Measurements from ENCODE around the gene SDCCAG8. TPM values are rescaled to one million over a fixed set of nuclear protein-coding genes. Genes with fewer than 3 reads are reported as not detected.
A peak's percentile ranks its signal among the peaks of the same experiment; 100 is the strongest.

The SDCCAG8 gene
- total and polyA plus RNA-seq, 2 donors = 35.6 to 44.2 TPM

GRCh38 chr1:243229526-243229925, 26.3 kb upstream of the SDCCAG8 start:
- Histone ChIP-seq H3K27me3 (ENCODE audit: control insufficient read depth in 2 of 2, insufficient read depth in 1 of 2, low read length in 1 of 2) (no peaks in the 10 kb centered on the region), H3K36me3 (ENCODE audit: control insufficient read depth in 2 of 2, insufficient read depth in 2 of 2, low read length in 1 of 2) (peaks cover 0 to 8% of the 10 kb centered on the region in 2 donors), H3K4me1 (ENCODE audit: control insufficient read depth in 2 of 2, insufficient read depth in 2 of 2, low read length in 2 of 2) (no peaks in the 10 kb centered on the region), H3K4me3 (ENCODE audit: low read length in 2 of 2) (no peak overlapping the region), H3K9me3 (ENCODE audit: control insufficient read depth in 2 of 2, insufficient read depth in 1 of 2, low read length in 1 of 2) (peaks cover 7 to 11% of the 10 kb centered on the region in 2 donors), H3K27ac (ENCODE audit: low read depth in 1 of 2, low read length in 1 of 2) (no peak overlapping the region)
- no peak for DNase-seq (ENCODE audit: low read depth in 6 of 9, low spot score in 9 of 9)
- 71% methylated on average over 1 of the region's 1 CpG for WGBS

GRCh38 chr1:243230914-243231313, 24.9 kb upstream of the SDCCAG8 start:
- Histone ChIP-seq H3K4me1 (ENCODE audit: control insufficient read depth in 2 of 2, insufficient read depth in 2 of 2, low read length in 2 of 2) (no peaks in the 10 kb centered on the region), H3K9me3 (ENCODE audit: control insufficient read depth in 2 of 2, insufficient read depth in 1 of 2, low read length in 1 of 2) (peaks cover 7 to 11% of the 10 kb centered on the region in 2 donors), H3K27me3 (ENCODE audit: control insufficient read depth in 2 of 2, insufficient read depth in 1 of 2, low read length in 1 of 2) (no peaks in the 10 kb centered on the region), H3K4me3 (ENCODE audit: low read length in 2 of 2) (no peak overlapping the region), H3K27ac (ENCODE audit: low read depth in 1 of 2, low read length in 1 of 2) (no peak overlapping the region), H3K36me3 (ENCODE audit: control insufficient read depth in 2 of 2, insufficient read depth in 2 of 2, low read length in 1 of 2) (peaks cover 0 to 4% of the 10 kb centered on the region in 2 donors)
- peak in 1 of 9 donors; percentile 32 for DNase-seq (ENCODE audit: low read depth in 6 of 9, low spot score in 9 of 9)

GRCh38 chr1:243233908-243234307, 21.9 kb upstream of the SDCCAG8 start:
- H3K27ac ChIP-seq (ENCODE audit: low read depth in 1 of 2, low read length in 1 of 2) = no peak overlapping the region
- DNase-seq (ENCODE audit: low read depth in 6 of 9, low spot score in 9 of 9) = no peak
- WGBS = 99% methylated on average over 2 of the region's 2 CpGs

GRCh38 chr1:243234978-243235647, 20.7 kb upstream of the SDCCAG8 start:
- H3K27ac ChIP-seq (ENCODE audit: low read depth in 1 of 2, low read length in 1 of 2) = no peak overlapping the region
- no peak for DNase-seq (ENCODE audit: low read depth in 6 of 9, low spot score in 9 of 9)
- no peak overlapping the region for H3K4me3 ChIP-seq (ENCODE audit: low read length in 2 of 2)
- 96% methylated on average over 4 of the region's 4 CpGs for WGBS
- peaks cover 3 to 5% of the 10 kb centered on the region in 2 donors for H3K9me3 ChIP-seq (ENCODE audit: control insufficient read depth in 2 of 2, insufficient read depth in 1 of 2, low read length in 1 of 2)
- no peaks in the 10 kb centered on the region for H3K27me3 ChIP-seq (ENCODE audit: control insufficient read depth in 2 of 2, insufficient read depth in 1 of 2, low read length in 1 of 2)
- peaks cover 5 to 8% of the 10 kb centered on the region in 2 donors for H3K36me3 ChIP-seq (ENCODE audit: control insufficient read depth in 2 of 2, insufficient read depth in 2 of 2, low read length in 1 of 2)
- H3K4me1 ChIP-seq (ENCODE audit: control insufficient read depth in 2 of 2, insufficient read depth in 2 of 2, low read length in 2 of 2) = peaks cover 0 to 2% of the 10 kb centered on the region in 2 donors

More at GRCh38 chr1:243233908-243234307, 21.9 kb upstream of the SDCCAG8 start:
- Histone ChIP-seq H3K36me3 (ENCODE audit: control insufficient read depth in 2 of 2, insufficient read depth in 2 of 2, low read length in 1 of 2) (peaks cover 5 to 8% of the 10 kb centered on the region in 2 donors), H3K4me3 (ENCODE audit: low read length in 2 of 2) (no peak overlapping the region), H3K27me3 (ENCODE audit: control insufficient read depth in 2 of 2, insufficient read depth in 1 of 2, low read length in 1 of 2) (no peaks in the 10 kb centered on the region), H3K4me1 (ENCODE audit: control insufficient read depth in 2 of 2, insufficient read depth in 2 of 2, low read length in 2 of 2) (peaks cover 0 to 2% of the 10 kb centered on the region in 2 donors), H3K9me3 (ENCODE audit: control insufficient read depth in 2 of 2, insufficient read depth in 1 of 2, low read length in 1 of 2) (peaks cover 7 to 11% of the 10 kb centered on the region in 2 donors)

GRCh38 chr1:243236604-243237252, 19.1 kb upstream of the SDCCAG8 start:
- Histone ChIP-seq H3K4me1 (ENCODE audit: control insufficient read depth in 2 of 2, insufficient read depth in 2 of 2, low read length in 2 of 2) (peaks cover 0 to 2% of the 10 kb centered on the region in 2 donors), H3K9me3 (ENCODE audit: control insufficient read depth in 2 of 2, insufficient read depth in 1 of 2, low read length in 1 of 2) (peaks cover 3 to 4% of the 10 kb centered on the region in 2 donors), H3K27ac (ENCODE audit: low read depth in 1 of 2, low read length in 1 of 2) (no peak overlapping the region), H3K36me3 (ENCODE audit: control insufficient read depth in 2 of 2, insufficient read depth in 2 of 2, low read length in 1 of 2) (peaks cover 5 to 10% of the 10 kb centered on the region in 2 donors), H3K27me3 (ENCODE audit: control insufficient read depth in 2 of 2, insufficient read depth in 1 of 2, low read length in 1 of 2) (no peaks in the 10 kb centered on the region), H3K4me3 (ENCODE audit: low read length in 2 of 2) (no peak overlapping the region)
- WGBS = 90% methylated on average over 4 of the region's 4 CpGs
- DNase-seq (ENCODE audit: low read depth in 6 of 9, low spot score in 9 of 9) = no peak

- Histone ChIP-seq H3K36me3 (ENCODE audit: control insufficient read depth in 2 of 2, insufficient read depth in 2 of 2, low read length in 1 of 2) (peaks cover 0 to 3% of the 10 kb centered on the region in 2 donors), H3K4me3 (ENCODE audit: low read length in 2 of 2) (no peak overlapping the region), H3K4me1 (ENCODE audit: control insufficient read depth in 2 of 2, insufficient read depth in 2 of 2, low read length in 2 of 2) (no peaks in the 10 kb centered on the region), H3K9me3 (ENCODE audit: control insufficient read depth in 2 of 2, insufficient read depth in 1 of 2, low read length in 1 of 2) (peaks cover 0 to 12% of the 10 kb centered on the region in 2 donors), H3K27ac (ENCODE audit: low read depth in 1 of 2, low read length in 1 of 2) (no peak overlapping the region), H3K27me3 (ENCODE audit: control insufficient read depth in 2 of 2, insufficient read depth in 1 of 2, low read length in 1 of 2) (no peaks in the 10 kb centered on the region)
- no peak for DNase-seq (ENCODE audit: low read depth in 6 of 9, low spot score in 9 of 9)
- WGBS = 96% methylated on average over 9 of the region's 9 CpGs
Measured at GRCh38 chr1:243244432-243244841, 11.4 kb upstream of the SDCCAG8 start.

- WGBS = 45% methylated on average over 1 of the region's 1 CpG
- peak in 1 of 9 donors; percentile 25 for DNase-seq (ENCODE audit: low read depth in 6 of 9, low spot score in 9 of 9)
- no peaks in the 10 kb centered on the region for H3K27me3 ChIP-seq (ENCODE audit: control insufficient read depth in 2 of 2, insufficient read depth in 1 of 2, low read length in 1 of 2)
- H3K27ac ChIP-seq (ENCODE audit: low read depth in 1 of 2, low read length in 1 of 2) = no peak overlapping the region
- H3K4me1 ChIP-seq (ENCODE audit: control insufficient read depth in 2 of 2, insufficient read depth in 2 of 2, low read length in 2 of 2) = no peaks in the 10 kb centered on the region
- H3K36me3 ChIP-seq (ENCODE audit: control insufficient read depth in 2 of 2, insufficient read depth in 2 of 2, low read length in 1 of 2) = no peaks in the 10 kb centered on the region
- no peak overlapping the region for H3K4me3 ChIP-seq (ENCODE audit: low read length in 2 of 2)
- peaks cover 0 to 12% of the 10 kb centered on the region in 2 donors for H3K9me3 ChIP-seq (ENCODE audit: control insufficient read depth in 2 of 2, insufficient read depth in 1 of 2, low read length in 1 of 2)
Measured at GRCh38 chr1:243246916-243247315, 8.9 kb upstream of the SDCCAG8 start.

GRCh38 chr1:243247901-243248300, 7.9 kb upstream of the SDCCAG8 start:
- H3K27me3 ChIP-seq (ENCODE audit: control insufficient read depth in 2 of 2, insufficient read depth in 1 of 2, low read length in 1 of 2) = no peaks in the 10 kb centered on the region
- H3K27ac ChIP-seq (ENCODE audit: low read depth in 1 of 2, low read length in 1 of 2) = no peak overlapping the region
- DNase-seq (ENCODE audit: low read depth in 6 of 9, low spot score in 9 of 9) = no peak
- H3K4me1 ChIP-seq (ENCODE audit: control insufficient read depth in 2 of 2, insufficient read depth in 2 of 2, low read length in 2 of 2) = no peaks in the 10 kb centered on the region
- H3K36me3 ChIP-seq (ENCODE audit: control insufficient read depth in 2 of 2, insufficient read depth in 2 of 2, low read length in 1 of 2) = no peaks in the 10 kb centered on the region
- H3K9me3 ChIP-seq (ENCODE audit: control insufficient read depth in 2 of 2, insufficient read depth in 1 of 2, low read length in 1 of 2) = peaks cover 0 to 2% of the 10 kb centered on the region in 2 donors
- no peak overlapping the region for H3K4me3 ChIP-seq (ENCODE audit: low read length in 2 of 2)
- 91% methylated on average over 3 of the region's 3 CpGs for WGBS

- WGBS = 96% methylated on average over 3 of the region's 3 CpGs
- no peak overlapping the region for H3K27ac ChIP-seq (ENCODE audit: low read depth in 1 of 2, low read length in 1 of 2)
- DNase-seq (ENCODE audit: low read depth in 6 of 9, low spot score in 9 of 9) = no peak
- no peaks in the 10 kb centered on the region for H3K36me3 ChIP-seq (ENCODE audit: control insufficient read depth in 2 of 2, insufficient read depth in 2 of 2, low read length in 1 of 2)
- H3K9me3 ChIP-seq (ENCODE audit: control insufficient read depth in 2 of 2, insufficient read depth in 1 of 2, low read length in 1 of 2) = no peaks in the 10 kb centered on the region
- no peaks in the 10 kb centered on the region for H3K27me3 ChIP-seq (ENCODE audit: control insufficient read depth in 2 of 2, insufficient read depth in 1 of 2, low read length in 1 of 2)
- H3K4me3 ChIP-seq (ENCODE audit: low read length in 2 of 2) = no peak overlapping the region
- peaks cover 2 to 4% of the 10 kb centered on the region in 2 donors for H3K4me1 ChIP-seq (ENCODE audit: control insufficient read depth in 2 of 2, insufficient read depth in 2 of 2, low read length in 2 of 2)
Measured at GRCh38 chr1:243249214-243249613, 6.6 kb upstream of the SDCCAG8 start.
